K562 (cell line): ENCODE results near the gene DSTYK. TPM values are rescaled to one million over a fixed set of nuclear protein-coding genes. Genes with fewer than 3 reads are reported as not detected.

Experiments
- ATAC-seq: fragments of 200-7000 bp; cut with Tn5 transposase; 3 replicates; pipeline ENCODE4 v1.9.1; 2020; ENCODE audit warnings: moderate library complexity
- BruUV-seq: library from RNA; stranded (reverse); fragments of 400-500 nt; replicated peaks from 2 replicates; lab custom pipeline; 2021; lab: Mats Ljungman, UMichigan
- CTCF ChIA-PET: fragments of 300-600 bp; formaldehyde crosslinking; extraction: SDS; loops from one replicate; lab custom pipeline; 2021; ENCODE audit warnings: low intra/inter-chr PET ratio; lab: Yijun Ruan, JAX
- POLR2A ChIA-PET: fragments of 300-600, 350-650 bp; sonication (Branson Sonifier 250); formaldehyde crosslinking; extraction: SDS; loops from one replicate; lab custom pipeline; 2021; ENCODE audit warnings: antibody characterized with exemption, inconsistent platforms; lab: Yijun Ruan, JAX
- DNase-seq, 4 experiments: peaks; one replicate each; pipeline versions ENCODE4 v3.0.0 to v3.0.0-alpha.2; 2011 to 2018; ENCODE audit warnings: low spot score in 3 of 4, mixed read lengths in 3 of 4; ENCODE audit errors: extremely low read depth in 1 of 4
- FAIRE-seq: peaks from 2 replicates; lab custom pipeline; 2011; peaks lifted over from hg19 to GRCh38; lab: Jason Lieb, UNC
- H2AFZ ChIP-seq: 2 replicates; pipeline ENCODE4 v1.6.0; 2011; ENCODE audit warnings: low read depth, low read length, control low read depth, inconsistent platforms
- H3K27ac ChIP-seq: fragments of 200-600 bp; 3 replicates; pipeline ENCODE4 v1.8.0; 2011; ENCODE audit warnings: low read depth, mild to moderate bottlenecking, control low read depth, inconsistent platforms, low read length, moderate library complexity, mixed read lengths; ENCODE audit errors: extremely low read depth
- H3K27me3 ChIP-seq, 2 experiments: fragments of 300-600 bp in 1 of 2; 2 replicates in 1 of 2; 3 replicates in 1 of 2; pipeline versions ENCODE4 v1.6.0 to v1.8.0; 2011; ENCODE audit warnings: inconsistent platforms in 2 of 2, low read length in 2 of 2, mild to moderate bottlenecking in 1 of 2, mixed read lengths in 1 of 2, moderate library complexity in 1 of 2; ENCODE audit not compliant: control insufficient read depth in 2 of 2, insufficient read depth in 2 of 2
- H3K36me3 ChIP-seq: fragments of 300-600 bp; 3 replicates; pipeline ENCODE4 v1.8.0; 2011; ENCODE audit warnings: mild to moderate bottlenecking, low read length, inconsistent platforms; ENCODE audit not compliant: control insufficient read depth, insufficient read depth
- H3K4me1 ChIP-seq, 2 experiments: fragments of 200-600 bp in 1 of 2; replicated peaks in 1 of 2; 2 replicates in 1 of 2; 3 replicates in 1 of 2; pipeline versions ENCODE4 v1.5.1 to v1.8.0; 2011; ENCODE audit warnings: inconsistent platforms in 2 of 2, low read length in 2 of 2, mild to moderate bottlenecking in 1 of 2, mixed read lengths in 1 of 2, moderate library complexity in 1 of 2; ENCODE audit not compliant: control insufficient read depth in 2 of 2, insufficient read depth in 2 of 2
- H3K4me2 ChIP-seq: 2 replicates; pipeline ENCODE4 v1.6.1; 2011; ENCODE audit warnings: low read length, control low read depth, inconsistent platforms, mixed read lengths; ENCODE audit not compliant: insufficient read depth
- H3K4me3 ChIP-seq: fragments of 200-600 bp; sonication (generic), shearing (Covaris generic); 2 replicates; pipeline ENCODE4 v1.5.1; 2016; ENCODE audit warnings: control low read depth, inconsistent platforms
- H3K79me2 ChIP-seq: fragments of 200-600 bp; 3 replicates; pipeline ENCODE4 v1.8.0; 2011; ENCODE audit warnings: low read length, inconsistent platforms; ENCODE audit not compliant: control insufficient read depth, insufficient read depth
- H3K9ac ChIP-seq, 2 experiments: 2 replicates each; pipeline versions ENCODE4 v1.6.0 to v1.6.1; 2011; ENCODE audit warnings: low read depth in 2 of 2, low read length in 2 of 2, control low read depth in 1 of 2, inconsistent platforms in 1 of 2, mild to moderate bottlenecking in 1 of 2, mixed read lengths in 1 of 2; ENCODE audit not compliant: insufficient read depth in 1 of 2
- H3K9me1 ChIP-seq: one replicate; pipeline ENCODE4 v1.6.0; 2011; ENCODE audit warnings: inconsistent platforms, mild to moderate bottlenecking, low read length, moderate library complexity; ENCODE audit not compliant: control insufficient read depth, insufficient read depth
- H3K9me3 ChIP-seq: replicated peaks from 2 replicates; pipeline ENCODE4 v1.5.1; 2011; ENCODE audit warnings: low read depth, low read length, inconsistent platforms; ENCODE audit not compliant: control insufficient read depth, insufficient read depth
- H4K20me1 ChIP-seq: replicated peaks from 2 replicates; pipeline ENCODE4 v1.6.1; 2011; ENCODE audit warnings: low read length, inconsistent platforms, mixed read lengths; ENCODE audit not compliant: control insufficient read depth, insufficient read depth
- BCL6 ChIP-seq: fragments of 250-450 bp; sonication (Bioruptor Pico); IDR thresholded peaks from 2 replicates; pipeline ENCODE4 v1.4.0; 2020
- HMGXB4 ChIP-seq: sonication (generic); formaldehyde crosslinking; IDR thresholded peaks from 2 replicates; pipeline ENCODE4 v1.8.1; 2023; ENCODE audit warnings: mild to moderate bottlenecking, missing genetic modification reagents
- HSF4 ChIP-seq: fragments of 250-450 bp; sonication (Bioruptor Pico); IDR thresholded peaks from 2 replicates; pipeline ENCODE4 v2.1.2; 2022; ENCODE audit warnings: mild to moderate bottlenecking, moderate library complexity, borderline replicate concordance
- MTA1 ChIP-seq: fragments of 450-650 bp; IDR thresholded peaks from 2 replicates; pipeline ENCODE4 v1.6.1; 2017; ENCODE audit warnings: borderline replicate concordance
- NFIC ChIP-seq: fragments of 450-650 bp; IDR thresholded peaks from 2 replicates; pipeline ENCODE4 v1.6.1; 2017; ENCODE audit warnings: mild to moderate bottlenecking, inconsistent platforms
- PCBP1 ChIP-seq: fragments of 200-400 bp; formaldehyde crosslinking; IDR thresholded peaks from 2 replicates; pipeline ENCODE4 v1.6.1; 2018; ENCODE audit warnings: mild to moderate bottlenecking, low read depth, low read length; ENCODE audit not compliant: poor library complexity, severe bottlenecking
- POLR2AphosphoS5 ChIP-seq: IDR thresholded peaks from 2 replicates; pipeline ENCODE4 v1.6.1; 2011; ENCODE audit warnings: mild to moderate bottlenecking, low read depth, low read length, moderate library complexity; ENCODE audit not compliant: control insufficient read depth, insufficient read depth
- POLR2B ChIP-seq: fragments of 450-650 bp; IDR thresholded peaks from 2 replicates; pipeline ENCODE4 v1.6.1; 2018; ENCODE audit warnings: low read depth; ENCODE audit not compliant: partially characterized antibody
- RB1 ChIP-seq: fragments of 450-650 bp; IDR thresholded peaks from 2 replicates; pipeline ENCODE4 v1.6.1; 2017; ENCODE audit warnings: low read depth, mild to moderate bottlenecking
- ZKSCAN8 ChIP-seq: fragments of 200-800 bp; sonication (Bioruptor generic); IDR thresholded peaks from 2 replicates; pipeline ENCODE4 v1.6.1; 2016; ENCODE audit warnings: missing genetic modification characterization, missing compliant biosample characterization
- ZNF24 ChIP-seq: fragments of 450-650 bp; IDR thresholded peaks from 2 replicates; pipeline ENCODE4 v1.6.1; 2016
- ZNF57 ChIP-seq: fragments of 450-650 bp; formaldehyde crosslinking; IDR thresholded peaks from 2 replicates; pipeline ENCODE4 v1.4.0; 2020; ENCODE audit warnings: mild to moderate bottlenecking, moderate library complexity
- ZNF766 ChIP-seq: fragments of 200-800 bp; sonication (Bioruptor generic); conservative IDR thresholded peaks from 2 replicates; pipeline ENCODE4 v1.6.1; 2016; ENCODE audit warnings: missing genetic modification characterization, missing compliant biosample characterization
- in situ Hi-C: fragments of 300-500 bp; cut with MboI; formaldehyde crosslinking; loops from 4 replicates; pipeline ENCODE4 v1.15.0; 2018; ENCODE audit warnings: inconsistent platforms, mixed read lengths
- intact Hi-C: fragments of 100-400 bp; cut with micrococcal nuclease; formaldehyde crosslinking; loops from 2 replicates; pipeline ENCODE4 v1.14.2; 2022
- polyA plus RNA-seq, 8 experiments: library from polyadenylated mRNA; depleted of rRNA in 4 of 8; stranded (reverse) in 5 of 8; unstranded in 3 of 8; fragments of >200 nt; fragmentation: Nextera tagmentation in 2 of 8; fragmentation: Illumina TruSeq in 1 of 8; extraction: Ambion mirVana in 2 of 8; extraction: Trizol in 1 of 8; gene quantifications; 2 replicates each; pipeline versions ENCODE4 v1.2.1 to v1.2.3, GENCODE V29; 2011 to 2014; ENCODE audit warnings: inconsistent platforms in 1 of 8, missing spikeins in 1 of 8
- total RNA-seq, 7 experiments: library from RNA; depleted of rRNA in 6 of 7; stranded (reverse); fragments of >200 nt in 6 of 7; fragmentation: Illumina TruSeq in 2 of 7; extraction: Trizol in 2 of 7; gene quantifications; 2 replicates each; pipeline versions ENCODE4 v1.2.1 to v1.2.3, GENCODE V29; 2011 to 2021; ENCODE audit warnings: low replicate concordance in 1 of 7
- TF ChIP-seq, protein P1 (sequence below): sonication (generic); formaldehyde crosslinking; IDR thresholded peaks from 2 replicates; pipeline ENCODE4 v1.8.1; 2022; ENCODE audit warnings: missing genetic modification reagents

DSTYK gene
- total and polyA plus RNA-seq, 9 of the 15 experiments (the other 6 are each of a cell fraction or from before 2014, with no cell fraction given) = 4.2 to 7.1 (median 6.2) TPM

GRCh38 chr1:205095422-205095821, 116.1 kb downstream of the DSTYK start:
- Histone ChIP-seq H3K4me3 (no peak overlapping the region), H3K4me2 (no peak overlapping the region), H3K9ac (no peak overlapping the region), H3K9me3 (no peaks in the 10 kb centered on the region), H3K9me1 (no peaks in the 10 kb centered on the region), H3K27ac (no peak overlapping the region), H2AFZ (no peak overlapping the region), H3K79me2 (no peaks in the 10 kb centered on the region), H3K4me1 (no peaks in the 10 kb centered on the region), H4K20me1 (no peaks in the 10 kb centered on the region), H3K36me3 (peaks cover 92% of the 10 kb centered on the region), H3K27me3 (no peaks in the 10 kb centered on the region)
- no peak for TF ChIP-seq RB1
- TF ChIP-seq POLR2B = no peak
- no peak for TF ChIP-seq PCBP1
- no peak for TF ChIP-seq BCL6 (CRISPR knock-in tag)
- no peak for TF ChIP-seq NFIC
- TF ChIP-seq ZNF57 = no peak
- TF ChIP-seq HSF4 (CRISPR knock-in tag) = no peak
- no peak for TF ChIP-seq ZKSCAN8 (CRISPR knock-in tag)
- TF ChIP-seq MTA1 = no peak
- no peak for TF ChIP-seq HMGXB4 (CRISPR knock-in tag)
- TF ChIP-seq, protein P1, sequence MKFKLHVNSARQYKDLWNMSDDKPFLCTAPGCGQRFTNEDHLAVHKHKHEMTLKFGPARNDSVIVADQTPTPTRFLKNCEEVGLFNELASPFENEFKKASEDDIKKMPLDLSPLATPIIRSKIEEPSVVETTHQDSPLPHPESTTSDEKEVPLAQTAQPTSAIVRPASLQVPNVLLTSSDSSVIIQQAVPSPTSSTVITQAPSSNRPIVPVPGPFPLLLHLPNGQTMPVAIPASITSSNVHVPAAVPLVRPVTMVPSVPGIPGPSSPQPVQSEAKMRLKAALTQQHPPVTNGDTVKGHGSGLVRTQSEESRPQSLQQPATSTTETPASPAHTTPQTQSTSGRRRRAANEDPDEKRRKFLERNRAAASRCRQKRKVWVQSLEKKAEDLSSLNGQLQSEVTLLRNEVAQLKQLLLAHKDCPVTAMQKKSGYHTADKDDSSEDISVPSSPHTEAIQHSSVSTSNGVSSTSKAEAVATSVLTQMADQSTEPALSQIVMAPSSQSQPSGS (CRISPR knock-in tag) = no peak
- no peak for TF ChIP-seq ZNF766
- TF ChIP-seq POLR2AphosphoS5 = no peak
- TF ChIP-seq ZNF24 = no peak
- intact Hi-C loops = no loop called here
- no TSS peak for BruUV-seq
- in situ Hi-C loops = no loop called here
- ChIA-PET CTCF (no interaction called here), POLR2A (interaction anchor here (0.6 to 2.1 kb wide), 4 partner anchors 9 to 26 kb away, joined by 3 to 5 read pairs (median 4); partner anchors contain the start of gene RBBP5)
- DNase-seq (no peak), FAIRE-seq (no peak), ATAC-seq (no peak)

Other genes with a start within 250 kb of the DSTYK start
Only the 7 nearest of the 8 such genes appear.
- not detected in 2 replicates for gene CNTN2, start 168.5 kb downstream of the DSTYK start, total RNA-seq (2014; rRNA removed)
- gene CNTN2, start 168.5 kb downstream of the DSTYK start, total RNA-seq (2014; rRNA removed; fragmentation: Illumina TruSeq; extraction: Trizol) = not detected in 2 replicates
- gene CNTN2, start 168.5 kb downstream of the DSTYK start, total RNA-seq (2015; rRNA removed; fragmentation: Illumina TruSeq; extraction: Trizol) = not detected in 2 replicates
- gene CNTN2, start 168.5 kb downstream of the DSTYK start, total RNA-seq (2021) = not detected in 2 replicates
- gene CNTN2, start 168.5 kb downstream of the DSTYK start, polyA plus RNA-seq (2011; rRNA removed) = not detected in 2 replicates
- gene CNTN2, start 168.5 kb downstream of the DSTYK start, polyA plus RNA-seq (2014; fragmentation: Illumina TruSeq; extraction: Trizol) = not detected in 2 replicates
- gene CNTN2, start 168.5 kb downstream of the DSTYK start, polyA plus RNA-seq (2014; fragmentation: Nextera tagmentation; extraction: Ambion mirVana) = not detected
- gene CNTN2, start 168.5 kb downstream of the DSTYK start, polyA plus RNA-seq (2014; rRNA removed) = not detected in 2 replicates
- gene TMEM81, start 127.2 kb downstream of the DSTYK start, total RNA-seq (2014; rRNA removed) = 3.2 and 3.6 TPM in 2 replicates
- 5.4 and 5.7 TPM in 2 replicates for gene TMEM81, start 127.2 kb downstream of the DSTYK start, total RNA-seq (2014; rRNA removed; fragmentation: Illumina TruSeq; extraction: Trizol)
- gene TMEM81, start 127.2 kb downstream of the DSTYK start, total RNA-seq (2015; rRNA removed; fragmentation: Illumina TruSeq; extraction: Trizol) = 3.8 and 4.0 TPM in 2 replicates
- gene TMEM81, start 127.2 kb downstream of the DSTYK start, total RNA-seq (2021) = 5.0 and 5.2 TPM in 2 replicates
- gene TMEM81, start 127.2 kb downstream of the DSTYK start, polyA plus RNA-seq (2011; rRNA removed) = 6.1 and 6.5 TPM in 2 replicates
- gene TMEM81, start 127.2 kb downstream of the DSTYK start, polyA plus RNA-seq (2014; fragmentation: Illumina TruSeq; extraction: Trizol) = 4.4 and 4.5 TPM in 2 replicates
- gene TMEM81, start 127.2 kb downstream of the DSTYK start, polyA plus RNA-seq (2014; fragmentation: Nextera tagmentation; extraction: Ambion mirVana) = 1 to 10 TPM; 3.6 to 4.2 TPM
- 4.9 and 5.9 TPM in 2 replicates for gene TMEM81, start 127.2 kb downstream of the DSTYK start, polyA plus RNA-seq (2014; rRNA removed)
- 23.1 and 23.5 TPM in 2 replicates for gene RBBP5, start 89.7 kb downstream of the DSTYK start, total RNA-seq (2014; rRNA removed)
- 37.4 and 38.7 TPM in 2 replicates for gene RBBP5, start 89.7 kb downstream of the DSTYK start, total RNA-seq (2014; rRNA removed; fragmentation: Illumina TruSeq; extraction: Trizol)
- 31.1 and 34.9 TPM in 2 replicates for gene RBBP5, start 89.7 kb downstream of the DSTYK start, total RNA-seq (2015; rRNA removed; fragmentation: Illumina TruSeq; extraction: Trizol)
- 24.7 and 25.4 TPM in 2 replicates for gene RBBP5, start 89.7 kb downstream of the DSTYK start, total RNA-seq (2021)
- gene RBBP5, start 89.7 kb downstream of the DSTYK start, polyA plus RNA-seq (2011; rRNA removed) = 21.3 and 29.1 TPM in 2 replicates
- gene RBBP5, start 89.7 kb downstream of the DSTYK start, polyA plus RNA-seq (2014; fragmentation: Illumina TruSeq; extraction: Trizol) = 26.1 and 31.9 TPM in 2 replicates
- 10 to 100 TPM; 20.0 to 28.4 TPM for gene RBBP5, start 89.7 kb downstream of the DSTYK start, polyA plus RNA-seq (2014; fragmentation: Nextera tagmentation; extraction: Ambion mirVana)
- 17.2 and 20.7 TPM in 2 replicates for gene RBBP5, start 89.7 kb downstream of the DSTYK start, polyA plus RNA-seq (2014; rRNA removed)
- 1.5 and 1.6 TPM in 2 replicates for gene TMCC2, start 16.2 kb upstream of the DSTYK start, total RNA-seq (2014; rRNA removed)
- 0.48 and 0.62 TPM in 2 replicates for gene TMCC2, start 16.2 kb upstream of the DSTYK start, total RNA-seq (2014; rRNA removed; fragmentation: Illumina TruSeq; extraction: Trizol)
- gene TMCC2, start 16.2 kb upstream of the DSTYK start, total RNA-seq (2015; rRNA removed; fragmentation: Illumina TruSeq; extraction: Trizol) = 0.94 and 0.98 TPM in 2 replicates
- gene TMCC2, start 16.2 kb upstream of the DSTYK start, total RNA-seq (2021) = 1.8 TPM in 2 replicates
- gene TMCC2, start 16.2 kb upstream of the DSTYK start, polyA plus RNA-seq (2011; rRNA removed) = 0.60 and 1.3 TPM in 2 replicates
- 1.2 and 1.3 TPM in 2 replicates for gene TMCC2, start 16.2 kb upstream of the DSTYK start, polyA plus RNA-seq (2014; fragmentation: Illumina TruSeq; extraction: Trizol)
- under 1 TPM; 0.06 to 0.10 TPM for gene TMCC2, start 16.2 kb upstream of the DSTYK start, polyA plus RNA-seq (2014; fragmentation: Nextera tagmentation; extraction: Ambion mirVana)
- 1.2 and 2.0 TPM in 2 replicates for gene TMCC2, start 16.2 kb upstream of the DSTYK start, polyA plus RNA-seq (2014; rRNA removed)
- gene NUAK2, start 110.0 kb upstream of the DSTYK start, total RNA-seq (2014; rRNA removed) = 0.05 and 0.29 TPM in 2 replicates
- 0.13 and 0.18 TPM in 2 replicates for gene NUAK2, start 110.0 kb upstream of the DSTYK start, total RNA-seq (2014; rRNA removed; fragmentation: Illumina TruSeq; extraction: Trizol)
- gene NUAK2, start 110.0 kb upstream of the DSTYK start, total RNA-seq (2015; rRNA removed; fragmentation: Illumina TruSeq; extraction: Trizol) = 0.14 and 0.15 TPM in 2 replicates
- gene NUAK2, start 110.0 kb upstream of the DSTYK start, total RNA-seq (2021) = 0.44 and 0.47 TPM in 2 replicates
- gene NUAK2, start 110.0 kb upstream of the DSTYK start, polyA plus RNA-seq (2011; rRNA removed) = 0.11 and 0.68 TPM in 2 replicates
- gene NUAK2, start 110.0 kb upstream of the DSTYK start, polyA plus RNA-seq (2014; fragmentation: Illumina TruSeq; extraction: Trizol) = 0.27 and 0.33 TPM in 2 replicates
- under 1 TPM; 0.04 to 0.10 TPM for gene NUAK2, start 110.0 kb upstream of the DSTYK start, polyA plus RNA-seq (2014; fragmentation: Nextera tagmentation; extraction: Ambion mirVana)
- gene NUAK2, start 110.0 kb upstream of the DSTYK start, polyA plus RNA-seq (2014; rRNA removed) = 0.19 and 0.45 TPM in 2 replicates
- 0.24 and 0.54 TPM in 2 replicates for gene KLHDC8A, start 145.2 kb upstream of the DSTYK start, total RNA-seq (2014; rRNA removed)
- gene KLHDC8A, start 145.2 kb upstream of the DSTYK start, total RNA-seq (2014; rRNA removed; fragmentation: Illumina TruSeq; extraction: Trizol) = not detected in 2 replicates
- gene KLHDC8A, start 145.2 kb upstream of the DSTYK start, total RNA-seq (2015; rRNA removed; fragmentation: Illumina TruSeq; extraction: Trizol) = not detected in 2 replicates
- gene KLHDC8A, start 145.2 kb upstream of the DSTYK start, total RNA-seq (2021) = 0.04 and 0.16 TPM in 2 replicates
- 0.03 TPM in 1 of 2 replicates, not detected in the other for gene KLHDC8A, start 145.2 kb upstream of the DSTYK start, polyA plus RNA-seq (2011; rRNA removed)
- not detected in 2 replicates for gene KLHDC8A, start 145.2 kb upstream of the DSTYK start, polyA plus RNA-seq (2014; fragmentation: Illumina TruSeq; extraction: Trizol)
- gene KLHDC8A, start 145.2 kb upstream of the DSTYK start, polyA plus RNA-seq (2014; fragmentation: Nextera tagmentation; extraction: Ambion mirVana) = under 1 TPM in 1 of 2 experiments, not detected in 1; 0.01 TPM
- not detected in 2 replicates for gene KLHDC8A, start 145.2 kb upstream of the DSTYK start, polyA plus RNA-seq (2014; rRNA removed)
- 0.54 and 1.0 TPM in 2 replicates for gene LEMD1, start 210.4 kb upstream of the DSTYK start, total RNA-seq (2014; rRNA removed)
- 0.36 and 0.41 TPM in 2 replicates for gene LEMD1, start 210.4 kb upstream of the DSTYK start, total RNA-seq (2014; rRNA removed; fragmentation: Illumina TruSeq; extraction: Trizol)
- 0.79 and 0.80 TPM in 2 replicates for gene LEMD1, start 210.4 kb upstream of the DSTYK start, total RNA-seq (2015; rRNA removed; fragmentation: Illumina TruSeq; extraction: Trizol)
- 0.47 and 0.60 TPM in 2 replicates for gene LEMD1, start 210.4 kb upstream of the DSTYK start, total RNA-seq (2021)
- 2.0 and 2.4 TPM in 2 replicates for gene LEMD1, start 210.4 kb upstream of the DSTYK start, polyA plus RNA-seq (2011; rRNA removed)
- gene LEMD1, start 210.4 kb upstream of the DSTYK start, polyA plus RNA-seq (2014; fragmentation: Illumina TruSeq; extraction: Trizol) = 0.79 and 1.2 TPM in 2 replicates
- under 1 TPM in 1 of 2 experiments, not detected in 1; 0.11 TPM for gene LEMD1, start 210.4 kb upstream of the DSTYK start, polyA plus RNA-seq (2014; fragmentation: Nextera tagmentation; extraction: Ambion mirVana)
- 0.27 TPM in 1 of 2 replicates, not detected in the other for gene LEMD1, start 210.4 kb upstream of the DSTYK start, polyA plus RNA-seq (2014; rRNA removed)